WTC11 (cell line): Measurements from ENCODE around the gene ANO9.

Source experiments
- CREM ChIP-seq: sonication (generic); formaldehyde crosslinking; IDR thresholded peaks from 2 replicates; pipeline ENCODE4 v1.8.1; 2022; ENCODE audit warnings: mild to moderate bottlenecking, missing genetic modification reagents, moderate library complexity
- CTCF ChIP-seq: fragments of 200-600 bp; IDR thresholded peaks from 2 replicates; pipeline ENCODE4 v1.8.0; 2022; ENCODE audit warnings: antibody characterized with exemption
- ZNF512 ChIP-seq: sonication (generic); formaldehyde crosslinking; IDR thresholded peaks from 2 replicates; pipeline ENCODE4 v1.8.1; 2022; ENCODE audit warnings: missing genetic modification reagents, borderline replicate concordance

- TF ChIP-seq CREM (CRISPR knock-in tag) (no peak), ZNF512 (CRISPR knock-in tag) (no peak), CTCF (peak; percentile 45; the same call in 1 of the 2 replicates)
Observed at GRCh38 chr11:447923-448731, 6.3 kb upstream of the ANO9 start.
